GM21717 (cell line): ENCODE results near the gene CRTC1.

Experiments used
- ATAC-seq: cut with Tn5 transposase; IDR thresholded peaks from one replicate; pipeline ENCODE4 v1.9.1; 2021; ENCODE audit warnings: mild to moderate bottlenecking, moderate library complexity; ENCODE audit not compliant: unreplicated experiment

CRTC1 gene

DNA sequence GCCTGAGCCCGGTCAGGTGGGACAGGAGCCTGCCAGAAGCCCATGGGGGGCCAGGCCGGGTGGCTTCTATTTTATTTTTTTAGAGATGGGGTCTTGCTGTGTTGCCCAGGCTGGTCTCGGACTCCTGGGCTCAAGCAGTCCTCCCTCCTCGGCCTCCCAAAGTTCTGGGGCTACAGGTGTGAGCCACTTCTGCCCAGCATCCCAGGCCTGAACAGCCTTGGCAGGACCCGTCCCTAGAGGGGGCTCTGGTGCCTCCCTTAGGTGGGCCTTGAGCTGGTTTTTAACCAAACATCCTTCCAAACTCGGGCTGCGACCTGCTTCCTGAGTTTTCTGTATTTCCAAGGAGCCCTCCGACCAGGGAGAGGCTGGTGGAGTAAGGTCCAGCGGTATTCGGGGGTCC, 97.2 kb downstream of the CRTC1 start:
- no peak for ATAC-seq

- ATAC-seq = no peak
Observed at GRCh38 chr19:18781047-18781600, 97.6 kb downstream of the CRTC1 start.

DNA sequence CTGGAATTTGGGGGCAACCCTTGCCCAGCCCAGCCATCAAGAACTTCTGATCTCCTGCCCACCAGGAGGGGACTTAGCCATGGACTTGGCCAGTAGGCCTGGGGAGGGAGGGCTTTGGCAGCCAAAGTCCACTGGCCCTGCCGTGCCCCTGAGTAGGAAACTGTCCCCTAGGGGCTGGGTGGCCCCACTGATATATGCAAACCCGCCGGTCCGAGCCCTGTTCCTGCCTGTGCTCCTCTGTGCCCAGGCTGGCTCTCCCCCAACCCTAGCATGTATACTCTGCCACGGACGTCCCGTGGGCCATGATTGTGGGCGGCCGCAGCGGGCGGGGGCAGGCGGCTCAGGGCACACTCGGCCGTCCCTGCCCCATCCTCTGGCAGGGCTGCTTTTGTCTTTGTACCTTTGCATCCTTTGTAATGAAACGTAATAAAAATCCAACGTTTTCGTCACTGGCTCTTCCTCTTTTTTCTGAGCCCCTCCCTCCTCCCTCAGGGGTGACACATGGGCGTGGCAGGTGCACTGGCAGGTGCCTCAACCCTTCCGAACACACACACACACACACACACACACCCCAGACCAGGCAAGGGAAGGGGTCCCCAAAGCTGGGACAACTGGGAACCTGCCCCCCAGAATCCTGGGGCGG, 98.5 kb downstream of the CRTC1 start:
- ATAC-seq = no peak

- no peak for ATAC-seq
Observed at GRCh38 chr19:18782559-18783225, 99.2 kb downstream of the CRTC1 start.

- no peak for ATAC-seq
Observed at GRCh38 chr19:18783958-18784785, 100.7 kb downstream of the CRTC1 start.

DNA sequence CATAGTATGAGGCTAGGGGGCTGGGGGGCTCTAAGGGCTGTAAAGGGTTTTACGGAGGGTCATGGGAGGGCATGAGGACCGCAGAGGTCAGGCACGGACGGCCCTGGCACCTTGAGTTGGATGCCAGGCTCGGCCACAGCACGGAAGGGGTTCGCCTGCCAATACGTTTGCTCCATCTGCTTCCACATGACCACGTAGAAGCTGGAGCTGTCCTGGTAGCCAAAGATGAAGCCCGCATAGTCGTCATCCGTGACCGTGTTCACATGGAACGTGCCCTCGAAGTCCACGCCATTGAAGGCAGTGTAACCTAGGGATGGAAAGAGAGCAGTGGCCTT, 101.3 kb downstream of the CRTC1 start:
- no peak for ATAC-seq

- ATAC-seq = no peak
Observed at GRCh38 chr19:18785179-18786124, 102.0 kb downstream of the CRTC1 start.

DNA sequence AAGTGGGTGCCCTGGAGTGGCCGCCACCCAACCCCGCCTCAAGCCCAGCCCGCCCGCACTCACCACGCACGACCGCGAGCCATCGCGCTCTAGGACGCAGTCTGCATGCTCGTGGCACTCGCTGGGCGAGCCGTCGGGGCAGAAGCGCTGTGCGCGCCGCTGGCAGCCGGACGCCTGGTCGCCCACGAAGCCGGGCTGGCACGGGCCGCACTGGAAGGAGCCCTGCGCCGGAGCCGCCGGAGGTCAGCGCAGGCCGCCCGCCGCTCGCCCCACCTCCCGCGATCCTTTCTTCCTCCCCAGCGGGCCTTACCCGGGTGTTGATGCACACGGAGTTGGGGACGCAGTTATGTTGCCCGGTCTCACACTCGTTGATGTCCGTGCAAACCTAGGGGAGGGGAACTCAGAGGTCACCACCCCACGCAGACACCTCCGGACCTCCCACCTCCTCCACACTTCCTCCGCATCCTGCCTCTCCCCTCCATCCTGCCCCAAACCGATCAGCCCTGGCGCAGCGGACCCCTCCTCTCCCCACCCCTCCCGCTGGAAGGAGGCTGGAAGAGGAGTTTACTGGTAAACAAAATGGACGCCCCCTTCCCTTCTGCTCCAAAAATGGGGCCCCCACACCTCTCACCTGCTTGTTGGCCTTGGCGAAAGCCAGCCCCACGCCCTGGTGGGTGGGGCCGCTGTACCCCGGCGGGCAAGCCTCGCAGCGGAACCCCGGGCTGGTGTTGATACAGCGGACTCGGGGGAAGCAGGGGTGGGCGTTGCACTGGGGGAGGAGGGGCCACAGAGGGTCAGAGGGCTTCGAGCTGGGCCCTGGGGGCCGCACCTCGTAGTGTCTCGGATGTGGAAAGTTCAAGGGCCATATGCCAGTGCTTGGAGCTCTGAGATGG, 105.3 kb downstream of the CRTC1 start:
- no peak for ATAC-seq

GRCh38 chr19:18789422-18789869, 106.0 kb downstream of the CRTC1 start:
- ATAC-seq = no peak

GRCh38 chr19:18789883-18790565, 106.5 kb downstream of the CRTC1 start:
- no peak for ATAC-seq

DNA sequence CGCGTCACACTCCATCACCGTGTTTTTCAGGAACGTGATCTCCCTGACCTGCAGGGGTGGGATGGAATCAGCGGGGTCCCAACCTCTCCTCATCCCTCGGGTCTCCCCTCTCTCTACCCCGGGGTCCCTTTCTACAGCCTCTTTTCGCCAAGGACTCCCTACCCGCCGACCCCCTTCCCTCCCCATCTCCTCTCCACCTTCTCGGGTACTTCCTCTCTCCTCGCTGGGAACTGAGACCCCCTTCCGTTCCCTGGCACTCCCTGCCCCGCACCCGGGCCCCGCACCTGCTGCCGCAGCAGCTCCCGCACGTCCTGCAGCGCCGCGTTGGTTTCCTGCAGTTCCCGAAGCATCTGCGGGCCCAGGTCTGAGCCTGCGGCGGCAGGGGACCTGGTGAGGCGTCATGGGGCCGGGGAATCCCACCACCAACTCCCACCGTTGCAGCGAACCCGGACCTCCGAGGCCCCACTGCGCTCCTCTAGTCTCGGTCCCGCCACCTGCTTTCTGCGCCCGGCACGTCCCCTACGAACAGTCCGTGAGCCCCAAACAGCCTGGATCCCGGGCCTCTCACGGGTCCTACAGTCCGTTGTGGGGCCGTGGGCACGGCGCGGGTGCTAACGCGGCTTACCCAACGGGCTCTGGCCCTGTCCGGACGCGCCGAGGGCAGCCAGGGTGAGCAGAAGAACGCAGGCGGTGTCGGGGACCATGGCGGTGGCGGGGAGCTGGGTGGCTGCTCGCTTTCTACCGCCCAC, 107.3 kb downstream of the CRTC1 start, which contains the start of gene COMP:
TSS of gene COMP (minus strand) at position 740 of the 749 bp plus-strand sequence. CDS start at position 704, 36 bp downstream.
- no peak for ATAC-seq

DNA sequence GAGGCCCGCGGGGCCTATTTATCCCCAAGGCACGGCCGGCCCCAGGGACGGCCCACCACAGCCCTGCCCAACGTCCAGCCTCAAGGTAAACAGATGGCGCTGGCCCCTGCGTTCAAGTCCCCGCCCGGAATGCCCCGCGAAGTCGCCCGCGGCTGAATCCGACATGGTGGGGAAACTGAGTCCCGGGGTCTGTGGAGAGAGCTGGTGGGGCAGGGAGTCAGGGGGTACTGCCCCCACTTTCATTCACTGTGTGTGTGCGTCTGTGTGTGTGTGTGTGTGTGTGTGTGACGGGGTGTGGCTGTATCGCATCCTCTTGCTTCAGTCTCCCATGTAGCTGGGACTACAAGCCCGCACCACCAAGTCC, 107.8 kb downstream of the CRTC1 start:
- no peak for ATAC-seq

DNA sequence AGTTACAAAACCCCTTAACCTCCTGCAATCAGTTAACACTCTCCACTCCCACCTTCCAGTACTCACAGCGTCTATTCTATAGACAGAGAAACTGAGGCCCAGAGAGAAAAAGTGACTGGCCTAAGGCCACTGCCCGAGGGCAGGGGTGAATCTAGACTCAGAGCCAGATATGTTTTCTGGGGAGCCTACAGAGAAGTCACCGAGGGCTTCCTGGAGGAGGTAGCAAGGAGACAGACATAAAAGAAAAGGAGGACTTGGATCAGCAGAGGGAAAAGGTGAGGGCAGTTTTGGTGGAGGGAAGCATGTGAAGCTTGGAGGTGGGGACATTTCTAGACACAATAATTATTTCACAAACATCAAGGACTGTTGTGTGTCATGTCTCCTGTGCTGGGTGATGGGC, 109.2 kb downstream of the CRTC1 start:
- ATAC-seq = no peak

- ATAC-seq = no peak
Observed at GRCh38 chr19:18793144-18794028, 109.9 kb downstream of the CRTC1 start.

- no peak for ATAC-seq
Observed at GRCh38 chr19:18794029-18794313, 110.5 kb downstream of the CRTC1 start.

- ATAC-seq = no peak
Observed at GRCh38 chr19:18794692-18795091, 111.2 kb downstream of the CRTC1 start.

GRCh38 chr19:18795540-18795939, 112.1 kb downstream of the CRTC1 start:
- no peak for ATAC-seq
